IMR-90 (cell line): ENCODE results near the gene VARS2. TPM values are rescaled to one million over a fixed set of nuclear protein-coding genes. Genes with fewer than 3 reads are reported as not detected.

ENCODE experiments used
- microRNA-seq, 2 experiments: library from miRNA; stranded (forward) in 1 of 2; unstranded in 1 of 2; fragments of 10-50 nt in 1 of 2; fragments of <30 nt in 1 of 2; gene quantifications in 1 of 2; microRNA quantifications in 1 of 2; one replicate each; pipeline versions ENCODE3 to v1.1.0; 2013 to 2020; ENCODE audit not compliant: insufficient read depth in 1 of 2, insufficient read length in 1 of 2, unreplicated experiment in 1 of 2
- polyA plus RNA-seq, 3 experiments: library from polyadenylated mRNA; depleted of rRNA; stranded (reverse); fragments of >200 nt; gene quantifications; 2 replicates each; pipeline ENCODE4 v1.2.3, GENCODE V29; 2012; ENCODE audit warnings: low replicate concordance in 1 of 3
- small RNA-seq, 5 experiments: library from RNA; depleted of rRNA; stranded (forward); fragments of <200 nt; gene quantifications; one replicate each; pipeline ENCODE3, GENCODE V24; 2012
- total RNA-seq: library from RNA; depleted of rRNA; stranded (reverse); fragments of >200 nt; gene quantifications from 2 replicates; pipeline ENCODE4 v1.2.3, GENCODE V29; 2012; rRNA removed

Gene VARS2
- total and polyA plus RNA-seq, 2 of the 4 experiments (the other 2 are of a cell fraction) = 7.2 to 14.0 TPM

Small RNA genes lying within 50 kb of the gene (microRNA-seq; reads per million reads assigned to microRNA genes)
- not detected for gene MIR4640 (ENCODE audit: unreplicated experiment)
- not detected for gene RF00019 (ENCODE audit: insufficient read depth, insufficient read length)

Small RNA genes lying within 50 kb of the gene (small RNA-seq; reads per million reads assigned to genes)
- 0 reads per million in 5 experiments for gene RF00019

Other genes with a start within 250 kb of the VARS2 start
- gene DHX16, start 241.2 kb upstream of the VARS2 start, total RNA-seq = 43.9 and 48.4 TPM in 2 replicates
- gene DHX16, start 241.2 kb upstream of the VARS2 start, polyA plus RNA-seq (2012; rRNA removed) = 47.9 and 48.3 TPM in 2 replicates
- gene PPP1R18, start 227.6 kb upstream of the VARS2 start, total RNA-seq = 31.9 and 32.8 TPM in 2 replicates
- gene PPP1R18, start 227.6 kb upstream of the VARS2 start, polyA plus RNA-seq (2012; rRNA removed) = 129 and 134 TPM in 2 replicates
- 1.7 and 2.2 TPM in 2 replicates for gene NRM, start 223.3 kb upstream of the VARS2 start, total RNA-seq
- 27.0 and 29.1 TPM in 2 replicates for gene NRM, start 223.3 kb upstream of the VARS2 start, polyA plus RNA-seq (2012; rRNA removed)
- gene MDC1, start 197.0 kb upstream of the VARS2 start, total RNA-seq = 3.6 and 4.5 TPM in 2 replicates
- 12.1 and 12.4 TPM in 2 replicates for gene MDC1, start 197.0 kb upstream of the VARS2 start, polyA plus RNA-seq (2012; rRNA removed)
- gene TUBB, start 193.9 kb upstream of the VARS2 start, total RNA-seq = 1,207 and 1,401 TPM in 2 replicates
- gene TUBB, start 193.9 kb upstream of the VARS2 start, polyA plus RNA-seq (2012; rRNA removed) = 2,004 and 2,008 TPM in 2 replicates
- gene FLOT1, start 171.6 kb upstream of the VARS2 start, total RNA-seq = 96.2 and 104 TPM in 2 replicates
- 161 and 162 TPM in 2 replicates for gene FLOT1, start 171.6 kb upstream of the VARS2 start, polyA plus RNA-seq (2012; rRNA removed)
- gene IER3, start 169.7 kb upstream of the VARS2 start, total RNA-seq = 38.4 and 65.8 TPM in 2 replicates
- gene IER3, start 169.7 kb upstream of the VARS2 start, polyA plus RNA-seq (2012; rRNA removed) = 159 and 163 TPM in 2 replicates
- 5.6 and 6.7 TPM in 2 replicates for gene DDR1, start 29.7 kb upstream of the VARS2 start, total RNA-seq
- gene DDR1, start 29.7 kb upstream of the VARS2 start, polyA plus RNA-seq (2012; rRNA removed) = 17.8 and 19.6 TPM in 2 replicates
- gene GTF2H4, start 6.0 kb upstream of the VARS2 start, total RNA-seq = 6.9 and 13.4 TPM in 2 replicates
- gene GTF2H4, start 6.0 kb upstream of the VARS2 start, polyA plus RNA-seq (2012; rRNA removed) = 29.5 and 30.8 TPM in 2 replicates
- gene SFTA2, start 17.9 kb downstream of the VARS2 start, total RNA-seq = not detected in 2 replicates
- not detected in 2 replicates for gene SFTA2, start 17.9 kb downstream of the VARS2 start, polyA plus RNA-seq (2012; rRNA removed)
- not detected in 2 replicates for gene MUCL3, start 26.7 kb downstream of the VARS2 start, total RNA-seq
- not detected in 2 replicates for gene MUCL3, start 26.7 kb downstream of the VARS2 start, polyA plus RNA-seq (2012; rRNA removed)
- gene MUC21, start 69.5 kb downstream of the VARS2 start, total RNA-seq = not detected in 2 replicates
- not detected in 2 replicates for gene MUC21, start 69.5 kb downstream of the VARS2 start, polyA plus RNA-seq (2012; rRNA removed)
- gene MUC22, start 96.2 kb downstream of the VARS2 start, total RNA-seq = not detected in 2 replicates
- 0.02 TPM in 1 of 2 replicates, not detected in the other for gene MUC22, start 96.2 kb downstream of the VARS2 start, polyA plus RNA-seq (2012; rRNA removed)
- not detected in 2 replicates for gene C6orf15, start 198.3 kb downstream of the VARS2 start, total RNA-seq
- gene C6orf15, start 198.3 kb downstream of the VARS2 start, polyA plus RNA-seq (2012; rRNA removed) = not detected in 2 replicates
- gene PSORS1C1, start 200.6 kb downstream of the VARS2 start, total RNA-seq = 0.28 and 0.36 TPM in 2 replicates
- 1.1 and 2.1 TPM in 2 replicates for gene PSORS1C1, start 200.6 kb downstream of the VARS2 start, polyA plus RNA-seq (2012; rRNA removed)
- gene CDSN, start 206.2 kb downstream of the VARS2 start, total RNA-seq = not detected in 2 replicates
- not detected in 2 replicates for gene CDSN, start 206.2 kb downstream of the VARS2 start, polyA plus RNA-seq (2012; rRNA removed)
- gene PSORS1C2, start 224.8 kb downstream of the VARS2 start, total RNA-seq = not detected in 2 replicates
- gene PSORS1C2, start 224.8 kb downstream of the VARS2 start, polyA plus RNA-seq (2012; rRNA removed) = not detected in 2 replicates
- gene CCHCR1, start 243.6 kb downstream of the VARS2 start, total RNA-seq = 16.1 and 22.0 TPM in 2 replicates
- 13.1 and 14.2 TPM in 2 replicates for gene CCHCR1, start 243.6 kb downstream of the VARS2 start, polyA plus RNA-seq (2012; rRNA removed)
- 14.2 and 14.4 TPM in 2 replicates for gene TCF19, start 244.4 kb downstream of the VARS2 start, total RNA-seq
- 13.1 and 15.1 TPM in 2 replicates for gene TCF19, start 244.4 kb downstream of the VARS2 start, polyA plus RNA-seq (2012; rRNA removed)